HepG2 (cell line): ENCODE results near the gene HDGF. TPM values are rescaled to one million over a fixed set of nuclear protein-coding genes. Genes with fewer than 3 reads are reported as not detected.

ENCODE experiments used
- GABPB1 ChIP-seq: IDR thresholded peaks from 2 replicates; pipeline ENCODE4 v1.6.1; 2016; ENCODE audit warnings: mild to moderate bottlenecking, missing genetic modification reagents, moderate library complexity, missing compliant biosample characterization
- KAT8 ChIP-seq: IDR thresholded peaks from 2 replicates; pipeline ENCODE4 v1.6.1; 2016; ENCODE audit warnings: missing genetic modification reagents, missing compliant biosample characterization
- KDM5A ChIP-seq: fragments of 200-600 bp; sonication (generic); IDR thresholded peaks from 2 replicates; pipeline ENCODE4 v1.7.0; 2018; ENCODE audit warnings: antibody characterized with exemption, mild to moderate bottlenecking, low read length, borderline replicate concordance
- MYNN ChIP-seq: sonication (generic); formaldehyde crosslinking; IDR thresholded peaks from 2 replicates; pipeline ENCODE4 v1.4.0; 2020; ENCODE audit warnings: mild to moderate bottlenecking, low read depth, missing genetic modification reagents
- NFYC ChIP-seq: IDR thresholded peaks from 2 replicates; pipeline ENCODE4 v1.6.1; 2016; ENCODE audit warnings: missing genetic modification reagents, missing compliant biosample characterization
- PLRG1 ChIP-seq: fragments of 450-650 bp; conservative IDR thresholded peaks from 2 replicates; pipeline ENCODE4 v1.6.1; 2016
- TARDBP ChIP-seq: sonication (generic); formaldehyde crosslinking; IDR thresholded peaks from 2 replicates; pipeline ENCODE4 v1.8.0; 2022; ENCODE audit warnings: mild to moderate bottlenecking, missing genetic modification reagents
- YY1 ChIP-seq: IDR thresholded peaks from 2 replicates; pipeline ENCODE4 v1.6.1; 2011; ENCODE audit warnings: low read length, low read depth, moderate library complexity, mild to moderate bottlenecking; ENCODE audit not compliant: insufficient read depth, insufficient replicate concordance
- ZKSCAN8 ChIP-seq: IDR thresholded peaks from 2 replicates; pipeline ENCODE4 v1.6.1; 2016; ENCODE audit warnings: borderline replicate concordance, missing genetic modification reagents, missing compliant biosample characterization
- ZNF225 ChIP-seq: sonication (generic); formaldehyde crosslinking; IDR thresholded peaks from 2 replicates; pipeline ENCODE4 v1.4.0; 2020; ENCODE audit warnings: mild to moderate bottlenecking, missing genetic modification reagents
- ZNF274 ChIP-seq: sonication (generic); formaldehyde crosslinking; IDR thresholded peaks from 2 replicates; pipeline ENCODE4 v1.5.1; 2020; ENCODE audit warnings: mild to moderate bottlenecking, missing genetic modification reagents
- ZNF746 ChIP-seq: sonication (generic); formaldehyde crosslinking; IDR thresholded peaks from 2 replicates; pipeline ENCODE4 v1.8.0; 2022; ENCODE audit warnings: mild to moderate bottlenecking, missing genetic modification reagents
- ZNF841 ChIP-seq: sonication (generic); formaldehyde crosslinking; IDR thresholded peaks from 2 replicates; pipeline ENCODE4 v1.8.1; 2023; ENCODE audit warnings: missing genetic modification reagents, borderline replicate concordance
- polyA plus RNA-seq, 8 experiments: library from polyadenylated mRNA; depleted of rRNA in 3 of 8; stranded (reverse) in 7 of 8; unstranded in 1 of 8; fragments of >200 nt; fragmentation: Illumina TruSeq in 4 of 8; extraction: Trizol in 4 of 8; gene quantifications; 2 replicates each; pipeline versions ENCODE4 v1.2.1 to v1.2.3, GENCODE V29; 2011 to 2016; ENCODE audit warnings: low read depth in 4 of 8, missing spikeins in 1 of 8, mixed read lengths in 1 of 8; ENCODE audit not compliant: insufficient read depth in 1 of 8
- total RNA-seq, 5 experiments: library from RNA; depleted of rRNA; stranded (reverse); fragments of >200 nt; fragmentation: Illumina TruSeq; extraction: Trizol; gene quantifications; 2 replicates each; pipeline ENCODE4 v1.2.3, GENCODE V29; 2016; ENCODE audit warnings: low read depth in 1 of 5
- TF ChIP-seq, protein P1 (sequence below): sonication (generic); formaldehyde crosslinking; IDR thresholded peaks from 2 replicates; pipeline ENCODE4 v1.4.0; 2020; ENCODE audit warnings: missing genetic modification reagents, borderline replicate concordance
- TF ChIP-seq, protein P2 (sequence below): sonication (generic); formaldehyde crosslinking; IDR thresholded peaks from 2 replicates; pipeline ENCODE4 v1.9.0; 2021; ENCODE audit warnings: missing genetic modification reagents, mild to moderate bottlenecking, borderline replicate concordance
- TF ChIP-seq, protein P3 (sequence below): sonication (generic); formaldehyde crosslinking; IDR thresholded peaks from 2 replicates; pipeline ENCODE4 v1.4.0; 2020; ENCODE audit warnings: missing genetic modification reagents
- TF ChIP-seq, protein P4 (sequence below): sonication (generic); formaldehyde crosslinking; IDR thresholded peaks from 2 replicates; pipeline ENCODE4 v1.5.0; 2020; ENCODE audit warnings: missing genetic modification reagents

The HDGF gene
- total and polyA plus RNA-seq, 2 of the 13 experiments (the other 11 are each of a cell fraction or from before 2014, with no cell fraction given): 156 to 196 TPM

DNA sequence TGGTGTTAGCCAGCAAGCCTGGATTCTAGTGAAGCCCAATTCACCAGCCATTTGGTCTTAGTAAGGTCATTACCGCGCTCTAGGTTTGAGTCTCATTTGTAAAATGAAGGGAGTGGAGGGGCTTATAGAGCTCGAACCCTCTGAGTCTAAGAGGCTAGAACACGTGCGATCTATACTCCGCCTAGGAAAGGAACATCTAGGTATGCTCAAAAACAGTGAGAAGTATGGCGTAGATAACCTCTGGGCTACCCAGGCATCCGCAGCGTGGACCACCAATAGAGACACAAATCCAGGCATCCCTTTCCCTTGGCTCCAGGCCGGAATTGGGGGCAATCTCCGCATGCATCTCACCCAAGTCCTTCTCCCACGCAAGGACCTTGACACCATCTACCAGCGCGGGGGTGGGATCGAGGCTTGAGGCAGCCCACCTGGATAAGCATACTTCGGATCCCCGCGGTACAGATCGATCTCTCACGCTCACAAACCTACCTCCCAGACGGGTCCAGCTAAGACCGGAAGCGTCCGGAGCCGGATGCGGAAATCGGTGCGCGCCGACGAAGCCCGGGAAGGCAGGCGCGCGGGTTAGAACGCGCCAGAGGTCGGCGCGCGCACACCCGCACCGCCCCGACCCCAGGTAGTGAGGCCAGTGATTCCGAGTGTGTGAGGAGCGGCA lies 23.4 kb downstream of the HDGF start, which contains the start of gene METTL25B (continued):
- TF ChIP-seq, protein P1, sequence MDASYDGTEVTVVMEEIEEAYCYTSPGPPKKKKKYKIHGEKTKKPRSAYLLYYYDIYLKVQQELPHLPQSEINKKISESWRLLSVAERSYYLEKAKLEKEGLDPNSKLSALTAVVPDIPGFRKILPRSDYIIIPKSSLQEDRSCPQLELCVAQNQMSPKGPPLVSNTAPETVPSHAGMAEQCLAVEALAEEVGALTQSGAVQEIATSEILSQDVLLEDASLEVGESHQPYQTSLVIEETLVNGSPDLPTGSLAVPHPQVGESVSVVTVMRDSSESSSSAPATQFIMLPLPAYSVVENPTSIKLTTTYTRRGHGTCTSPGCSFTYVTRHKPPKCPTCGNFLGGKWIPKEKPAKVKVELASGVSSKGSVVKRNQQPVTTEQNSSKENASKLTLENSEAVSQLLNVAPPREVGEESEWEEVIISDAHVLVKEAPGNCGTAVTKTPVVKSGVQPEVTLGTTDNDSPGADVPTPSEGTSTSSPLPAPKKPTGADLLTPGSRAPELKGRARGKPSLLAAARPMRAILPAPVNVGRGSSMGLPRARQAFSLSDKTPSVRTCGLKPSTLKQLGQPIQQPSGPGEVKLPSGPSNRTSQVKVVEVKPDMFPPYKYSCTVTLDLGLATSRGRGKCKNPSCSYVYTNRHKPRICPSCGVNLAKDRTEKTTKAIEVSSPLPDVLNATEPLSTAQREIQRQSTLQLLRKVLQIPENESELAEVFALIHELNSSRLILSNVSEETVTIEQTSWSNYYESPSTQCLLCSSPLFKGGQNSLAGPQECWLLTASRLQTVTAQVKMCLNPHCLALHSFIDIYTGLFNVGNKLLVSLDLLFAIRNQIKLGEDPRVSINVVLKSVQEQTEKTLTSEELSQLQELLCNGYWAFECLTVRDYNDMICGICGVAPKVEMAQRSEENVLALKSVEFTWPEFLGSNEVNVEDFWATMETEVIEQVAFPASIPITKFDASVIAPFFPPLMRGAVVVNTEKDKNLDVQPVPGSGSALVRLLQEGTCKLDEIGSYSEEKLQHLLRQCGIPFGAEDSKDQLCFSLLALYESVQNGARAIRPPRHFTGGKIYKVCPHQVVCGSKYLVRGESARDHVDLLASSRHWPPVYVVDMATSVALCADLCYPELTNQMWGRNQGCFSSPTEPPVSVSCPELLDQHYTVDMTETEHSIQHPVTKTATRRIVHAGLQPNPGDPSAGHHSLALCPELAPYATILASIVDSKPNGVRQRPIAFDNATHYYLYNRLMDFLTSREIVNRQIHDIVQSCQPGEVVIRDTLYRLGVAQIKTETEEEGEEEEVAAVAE: no peak
- no peak for TF ChIP-seq ZKSCAN8 (CRISPR knock-in tag)
- TF ChIP-seq KAT8 (CRISPR knock-in tag): peak; percentile 82
- 0 out of 2 replicates have a peak, but pooled peaks have one; percentile 45 for TF ChIP-seq ZNF746
- TF ChIP-seq GABPB1 (CRISPR knock-in tag): peak; percentile 95
- no peak for TF ChIP-seq PLRG1
- peak; percentile 19; the same call in 1 of the 2 replicates for TF ChIP-seq ZNF274 (CRISPR knock-in tag)
- TF ChIP-seq MYNN (CRISPR knock-in tag): 0 out of 2 replicates have a peak, but pooled peaks have one; percentile 63
- peak; percentile 13; the same call in 1 of the 2 replicates for TF ChIP-seq NFYC (CRISPR knock-in tag)
- TF ChIP-seq KDM5A: peak; percentile 79
- TF ChIP-seq, protein P2, sequence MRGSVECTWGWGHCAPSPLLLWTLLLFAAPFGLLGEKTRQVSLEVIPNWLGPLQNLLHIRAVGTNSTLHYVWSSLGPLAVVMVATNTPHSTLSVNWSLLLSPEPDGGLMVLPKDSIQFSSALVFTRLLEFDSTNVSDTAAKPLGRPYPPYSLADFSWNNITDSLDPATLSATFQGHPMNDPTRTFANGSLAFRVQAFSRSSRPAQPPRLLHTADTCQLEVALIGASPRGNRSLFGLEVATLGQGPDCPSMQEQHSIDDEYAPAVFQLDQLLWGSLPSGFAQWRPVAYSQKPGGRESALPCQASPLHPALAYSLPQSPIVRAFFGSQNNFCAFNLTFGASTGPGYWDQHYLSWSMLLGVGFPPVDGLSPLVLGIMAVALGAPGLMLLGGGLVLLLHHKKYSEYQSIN: no peak
- TF ChIP-seq YY1: peak; percentile 27
- TF ChIP-seq, protein P3, sequence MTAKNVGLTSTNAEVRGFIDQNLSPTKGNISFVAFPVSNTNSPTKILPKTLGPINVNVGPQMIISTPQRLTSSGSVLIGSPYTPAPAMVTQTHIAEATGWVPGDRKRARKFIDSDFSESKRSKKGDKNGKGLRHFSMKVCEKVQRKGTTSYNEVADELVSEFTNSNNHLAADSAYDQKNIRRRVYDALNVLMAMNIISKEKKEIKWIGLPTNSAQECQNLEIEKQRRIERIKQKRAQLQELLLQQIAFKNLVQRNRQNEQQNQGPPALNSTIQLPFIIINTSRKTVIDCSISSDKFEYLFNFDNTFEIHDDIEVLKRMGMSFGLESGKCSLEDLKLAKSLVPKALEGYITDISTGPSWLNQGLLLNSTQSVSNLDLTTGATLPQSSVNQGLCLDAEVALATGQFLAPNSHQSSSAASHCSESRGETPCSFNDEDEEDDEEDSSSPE (CRISPR knock-in tag): peak; percentile 82
- 0 out of 2 replicates have a peak, but pooled peaks have one; percentile 70 for TF ChIP-seq ZNF225 (CRISPR knock-in tag)
- peak; percentile 63; the same call in 1 of the 2 replicates for TF ChIP-seq TARDBP (CRISPR knock-in tag)
- TF ChIP-seq ZNF841 (CRISPR knock-in tag): no peak
- TF ChIP-seq, protein P4, sequence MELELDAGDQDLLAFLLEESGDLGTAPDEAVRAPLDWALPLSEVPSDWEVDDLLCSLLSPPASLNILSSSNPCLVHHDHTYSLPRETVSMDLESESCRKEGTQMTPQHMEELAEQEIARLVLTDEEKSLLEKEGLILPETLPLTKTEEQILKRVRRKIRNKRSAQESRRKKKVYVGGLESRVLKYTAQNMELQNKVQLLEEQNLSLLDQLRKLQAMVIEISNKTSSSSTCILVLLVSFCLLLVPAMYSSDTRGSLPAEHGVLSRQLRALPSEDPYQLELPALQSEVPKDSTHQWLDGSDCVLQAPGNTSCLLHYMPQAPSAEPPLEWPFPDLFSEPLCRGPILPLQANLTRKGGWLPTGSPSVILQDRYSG (CRISPR knock-in tag): no peak
